Trophoblast cell (in vitro differentiated cells and primary cell): ENCODE measurements around the gene HAPSTR1.

Source experiments
- DNase-seq, 2 donors: peaks; one replicate each; pipeline ENCODE4 v3.0.0-alpha.2; 2016
- H2AFZ ChIP-seq: 2 replicates; pipeline ENCODE4 v1.6.1; 2013; ENCODE audit warnings: low read length, moderate library complexity, mild to moderate bottlenecking; ENCODE audit not compliant: insufficient read depth, poor library complexity
- H2AK5ac ChIP-seq: 2 replicates; pipeline ENCODE4 v1.6.1; 2013; ENCODE audit warnings: mild to moderate bottlenecking, low read length
- H2BK120ac ChIP-seq: 2 replicates; pipeline ENCODE4 v1.6.1; 2013; ENCODE audit warnings: low read length, mild to moderate bottlenecking, moderate library complexity; ENCODE audit not compliant: insufficient read depth, poor library complexity
- H2BK12ac ChIP-seq: 2 replicates; pipeline ENCODE4 v1.6.1; 2013; ENCODE audit warnings: mild to moderate bottlenecking, low read length, moderate library complexity
- H2BK5ac ChIP-seq: 2 replicates; pipeline ENCODE4 v1.6.1; 2013; ENCODE audit warnings: low read length, low read depth, moderate library complexity, mild to moderate bottlenecking; ENCODE audit not compliant: poor library complexity
- H3K14ac ChIP-seq: 2 replicates; pipeline ENCODE4 v1.6.1; 2013; ENCODE audit warnings: mild to moderate bottlenecking, low read length
- H3K18ac ChIP-seq: 2 replicates; pipeline ENCODE4 v1.6.1; 2013; ENCODE audit warnings: mild to moderate bottlenecking, low read length
- H3K23ac ChIP-seq: 2 replicates; pipeline ENCODE4 v1.6.1; 2013; ENCODE audit warnings: low read length
- H3K27ac ChIP-seq: 2 replicates; pipeline ENCODE4 v1.5.1; 2013; ENCODE audit warnings: low read depth, mild to moderate bottlenecking, inconsistent platforms, low read length, moderate library complexity
- H3K27me3 ChIP-seq: 2 replicates; pipeline ENCODE4 v1.6.1; 2013; ENCODE audit warnings: inconsistent platforms, mild to moderate bottlenecking, low read length, moderate library complexity; ENCODE audit not compliant: insufficient read depth
- H3K36me3 ChIP-seq, 2 experiments: 1 replicate in 1 of 2; 2 replicates in 1 of 2; pipeline ENCODE4 v1.6.1; 2013; ENCODE audit warnings: low read length in 2 of 2, mild to moderate bottlenecking in 2 of 2, moderate library complexity in 1 of 2; ENCODE audit not compliant: insufficient read depth in 2 of 2, control insufficient read depth in 1 of 2
- H3K4ac ChIP-seq: 2 replicates; pipeline ENCODE4 v1.6.1; 2013; ENCODE audit warnings: low read depth, mild to moderate bottlenecking, low read length, moderate library complexity
- H3K4me1 ChIP-seq, 2 experiments: 1 replicate in 1 of 2; 2 replicates in 1 of 2; pipeline ENCODE4 v1.6.1; 2013; ENCODE audit warnings: low read length in 2 of 2, mild to moderate bottlenecking in 2 of 2, moderate library complexity in 1 of 2; ENCODE audit not compliant: insufficient read depth in 2 of 2, control insufficient read depth in 1 of 2
- H3K4me2 ChIP-seq: 2 replicates; pipeline ENCODE4 v1.6.1; 2013; ENCODE audit warnings: inconsistent platforms, mild to moderate bottlenecking, low read length, moderate library complexity
- H3K4me3 ChIP-seq: 2 replicates; pipeline ENCODE4 v1.5.1; 2013; ENCODE audit warnings: mild to moderate bottlenecking, low read depth, low read length, inconsistent platforms
- H3K79me1 ChIP-seq: one replicate; pipeline ENCODE4 v1.6.1; 2013; ENCODE audit warnings: low read length
- H3K79me2 ChIP-seq: 2 replicates; pipeline ENCODE4 v1.6.1; 2013; ENCODE audit warnings: low read length, mild to moderate bottlenecking; ENCODE audit not compliant: control insufficient read depth, insufficient read depth, poor library complexity
- H3K9ac ChIP-seq: 2 replicates; pipeline ENCODE4 v1.6.1; 2013; ENCODE audit warnings: mild to moderate bottlenecking, low read length
- H3K9me3 ChIP-seq: 2 replicates; pipeline ENCODE4 v1.6.1; 2013; ENCODE audit warnings: low read depth, mild to moderate bottlenecking, control low read depth, inconsistent platforms, low read length; ENCODE audit not compliant: insufficient read depth
- H4K12ac ChIP-seq: 2 replicates; pipeline ENCODE4 v1.6.1; 2013; ENCODE audit warnings: low read depth, mild to moderate bottlenecking, low read length, moderate library complexity
- H4K8ac ChIP-seq: 2 replicates; pipeline ENCODE4 v1.6.1; 2013; ENCODE audit warnings: low read depth, mild to moderate bottlenecking, low read length, moderate library complexity
- H4K91ac ChIP-seq: one replicate; pipeline ENCODE4 v1.6.1; 2013; ENCODE audit warnings: low read depth, mild to moderate bottlenecking, low read length, moderate library complexity
- WGBS: extraction: QIAGEN DNeasy Blood & Tissue Kit; methylation state at CpG from one replicate; pipeline ENCODE4 v1.1.7; 2013; ENCODE audit warnings: missing lambda C conversion rate; ENCODE audit not compliant: insufficient read length, insufficient coverage; ENCODE audit errors: extremely low coverage; 5-methylcytosine and 5-hydroxymethylcytosine counted together

HAPSTR1 gene

GRCh38 chr16:9055661-9056060 is 35.8 kb upstream of the HAPSTR1 start:
- H2AFZ ChIP-seq = no peak overlapping the region
- no peak overlapping the region for H3K4me3 ChIP-seq
- H3K4me1 ChIP-seq = no peaks in the 10 kb centered on the region
- no peak overlapping the region for H4K91ac ChIP-seq
- H2BK12ac ChIP-seq = no peak overlapping the region
- H2BK120ac ChIP-seq = no peak overlapping the region
- no peak overlapping the region for H3K23ac ChIP-seq
- no peak overlapping the region for H4K8ac ChIP-seq
- no peak overlapping the region for H2BK5ac ChIP-seq
- no CpG with 5 or more reads among the region's 2 CpGs for WGBS
- no peaks in the 10 kb centered on the region for H3K27me3 ChIP-seq
- no peak overlapping the region for H3K4me2 ChIP-seq
- H3K9me3 ChIP-seq = no peaks in the 10 kb centered on the region
- no peaks in the 10 kb centered on the region for H3K79me2 ChIP-seq
- H3K18ac ChIP-seq = no peak overlapping the region
- H3K27ac ChIP-seq = no peak overlapping the region
- no peak overlapping the region for H2AK5ac ChIP-seq
- no peaks in the 10 kb centered on the region for H3K36me3 ChIP-seq
- H3K4ac ChIP-seq = no peak overlapping the region
- DNase-seq = peak in 1 of 2 donors; percentile 37
- H3K14ac ChIP-seq = no peak overlapping the region
- no peak overlapping the region for H3K9ac ChIP-seq
- peaks cover 2% of the 10 kb centered on the region for H3K79me1 ChIP-seq
- H4K12ac ChIP-seq = no peak overlapping the region

GRCh38 chr16:9056061-9056460 is 35.4 kb upstream of the HAPSTR1 start:
- Histone ChIP-seq H4K91ac (no peak overlapping the region), H3K4ac (no peak overlapping the region), H3K36me3 (no peaks in the 10 kb centered on the region), H3K79me1 (peaks cover 2% of the 10 kb centered on the region), H4K8ac (no peak overlapping the region), H3K4me3 (no peak overlapping the region), H4K12ac (no peak overlapping the region), H2BK120ac (no peak overlapping the region), H3K14ac (no peak overlapping the region), H3K18ac (no peak overlapping the region), H2AFZ (no peak overlapping the region), H3K79me2 (no peaks in the 10 kb centered on the region), H3K4me1 (no peaks in the 10 kb centered on the region), H2AK5ac (no peak overlapping the region), H3K23ac (no peak overlapping the region), H3K27me3 (no peaks in the 10 kb centered on the region), H3K4me2 (no peak overlapping the region), H3K9ac (no peak overlapping the region), H2BK5ac (no peak overlapping the region), H2BK12ac (no peak overlapping the region), H3K27ac (no peak overlapping the region), H3K9me3 (no peaks in the 10 kb centered on the region)
- WGBS = no CpG with 5 or more reads among the region's 9 CpGs
- DNase-seq = peak; percentile 92

- Histone ChIP-seq H2BK5ac (no peak overlapping the region), H3K18ac (no peak overlapping the region)
These were observed 33.2 kb upstream of the HAPSTR1 start for GRCh38 chr16:9058211-9058610.

GRCh38 chr16:9060225-9060624 is 31.2 kb upstream of the HAPSTR1 start:
- no peak overlapping the region for H2BK120ac ChIP-seq
- H3K79me2 ChIP-seq = no peaks in the 10 kb centered on the region
- H3K23ac ChIP-seq = no peak overlapping the region

More at GRCh38 chr16:9058211-9058610, 33.2 kb upstream of the HAPSTR1 start:
- Histone ChIP-seq H3K14ac (no peak overlapping the region), H3K4me1 (no peaks in the 10 kb centered on the region), H3K9ac (no peak overlapping the region), H2AK5ac (no peak overlapping the region), H4K8ac (no peak overlapping the region), H3K36me3 (no peaks in the 10 kb centered on the region), H3K27ac (no peak overlapping the region), H2BK120ac (no peak overlapping the region), H3K4me3 (no peak overlapping the region), H3K79me1 (peaks cover 2% of the 10 kb centered on the region), H2BK12ac (no peak overlapping the region), H3K27me3 (no peaks in the 10 kb centered on the region), H4K91ac (no peak overlapping the region), H3K4ac (no peak overlapping the region), H3K79me2 (no peaks in the 10 kb centered on the region), H2AFZ (no peak overlapping the region), H3K9me3 (no peaks in the 10 kb centered on the region), H4K12ac (no peak overlapping the region), H3K4me2 (no peak overlapping the region), H3K23ac (no peak overlapping the region)
- no CpG with 5 or more reads among the region's 9 CpGs for WGBS
- DNase-seq = no peak

More at GRCh38 chr16:9060225-9060624, 31.2 kb upstream of the HAPSTR1 start:
- Histone ChIP-seq H3K4me2 (no peak overlapping the region), H3K4me3 (no peak overlapping the region), H2BK12ac (no peak overlapping the region), H2AFZ (no peak overlapping the region), H3K18ac (no peak overlapping the region), H3K4ac (no peak overlapping the region), H3K36me3 (no peaks in the 10 kb centered on the region), H3K14ac (no peak overlapping the region), H3K79me1 (peaks cover 2% of the 10 kb centered on the region), H4K8ac (no peak overlapping the region), H4K91ac (no peak overlapping the region), H4K12ac (no peak overlapping the region), H3K9ac (no peak overlapping the region), H3K27ac (no peak overlapping the region), H2BK5ac (no peak overlapping the region), H3K4me1 (no peaks in the 10 kb centered on the region), H3K27me3 (no peaks in the 10 kb centered on the region), H2AK5ac (no peak overlapping the region), H3K9me3 (no peaks in the 10 kb centered on the region)
- no peak for DNase-seq
